Gastrocnemius medialis (tissue), 4 donors: ENCODE results near the gene SMTN.

ENCODE experiments used
- CTCF ChIP-seq, 5 experiments: fragments of 450-650 bp in 3 of 5; fragments of 200-600 bp in 2 of 5; sonication (generic) in 2 of 5; IDR thresholded peaks in 4 of 5; conservative IDR thresholded peaks in 1 of 5; 1 replicate in 4 of 5; 2 replicates in 1 of 5; pipeline ENCODE4 v1.5.1; 2016 to 2019; ENCODE audit warnings: antibody characterized with exemption in 5 of 5, mild to moderate bottlenecking in 3 of 5, moderate library complexity in 3 of 5
- POLR2A ChIP-seq, 2 donors: fragments of 450-650 bp; IDR thresholded peaks; one replicate each; pipeline ENCODE4 v1.6.1; 2017; ENCODE audit warnings: antibody characterized with exemption in 2 of 2, mild to moderate bottlenecking in 2 of 2, moderate library complexity in 2 of 2

- TF ChIP-seq POLR2A (IDR thresholded peaks at IDR 0.05) (no peak), CTCF (IDR thresholded peaks at IDR 0.05 in 4 of 5, conservative IDR thresholded peaks at IDR 0.05 in 1 of 5) (no peak)
Observed at GRCh38 chr22:31137721-31138120, 56.6 kb downstream of the SMTN start.
